Lower leg skin (tissue), 3 donors: Measurements from ENCODE around the gene CTBP2.

Experiments
- CTCF ChIP-seq, 3 donors: fragments of 450-650 bp; IDR thresholded peaks; one replicate each; pipeline ENCODE4 v1.5.1; 2016; ENCODE audit warnings: antibody characterized with exemption in 3 of 3, mild to moderate bottlenecking in 3 of 3, moderate library complexity in 2 of 3
- POLR2A ChIP-seq, 2 donors: fragments of 450-650 bp; IDR thresholded peaks; one replicate each; pipeline ENCODE4 v1.6.1; 2016 to 2017; ENCODE audit warnings: antibody characterized with exemption in 2 of 2, mild to moderate bottlenecking in 1 of 2, moderate library complexity in 1 of 2

GRCh38 chr10:125192620-125193019 lies 32.3 kb upstream of the CTBP2 start:
- no peak for TF ChIP-seq CTCF (IDR thresholded peaks at IDR 0.05)
- no peak for TF ChIP-seq POLR2A (IDR thresholded peaks at IDR 0.05)
